Left forelimb (tissue), 1 donor: ENCODE results near the gene MIA2.
"Not testable (repeated sequence)": the region's sequence is repeated elsewhere in the genome, so short reads cannot be mapped to it uniquely, and the experiment has no call there.

ENCODE experiments used
- DNase-seq: peaks from one replicate; pipeline ENCODE4 v3.0.0-alpha.2; 2018; ENCODE audit warnings: low spot score

Gene MIA2

GRCh38 chr14:39230416-39231035, 3.2 kb upstream of the MIA2 start:
- DNase-seq, result no peak

- DNase-seq, result not testable (repeated sequence)
Measured at GRCh38 chr14:39231751-39232553, 1.8 kb upstream of the MIA2 start.

- DNase-seq, result no peak
Measured at GRCh38 chr14:39232554-39233415, 930 bp upstream of the MIA2 start.

GRCh38 chr14:39234986-39235385, 1.3 kb downstream of the MIA2 start:
- DNase-seq, result not testable (repeated sequence)

GRCh38 chr14:39235466-39235865, 1.8 kb downstream of the MIA2 start:
- not testable (repeated sequence) for DNase-seq

- no peak for DNase-seq
Measured at GRCh38 chr14:39240769-39241168, 7.1 kb downstream of the MIA2 start.

GRCh38 chr14:39241637-39242036, 7.9 kb downstream of the MIA2 start:
- DNase-seq, result no peak

GRCh38 chr14:39243831-39244230, 10.1 kb downstream of the MIA2 start:
- no peak for DNase-seq

GRCh38 chr14:39246618-39247017, 12.9 kb downstream of the MIA2 start:
- DNase-seq, result no peak

GRCh38 chr14:39247256-39247655, 13.5 kb downstream of the MIA2 start:
- DNase-seq, result no peak

- no peak for DNase-seq
Measured at GRCh38 chr14:39251547-39251946, 17.8 kb downstream of the MIA2 start.

GRCh38 chr14:39257388-39257787, 23.7 kb downstream of the MIA2 start:
- DNase-seq, result not testable (repeated sequence)

GRCh38 chr14:39258782-39259545, 25.2 kb downstream of the MIA2 start:
- no peak for DNase-seq

GRCh38 chr14:39260161-39260560, 26.4 kb downstream of the MIA2 start:
- DNase-seq, result not testable (repeated sequence)

GRCh38 chr14:39262214-39262613, 28.5 kb downstream of the MIA2 start:
- DNase-seq, result not testable (repeated sequence)

- DNase-seq, result no peak
Measured at GRCh38 chr14:39264057-39264456, 30.3 kb downstream of the MIA2 start.

GRCh38 chr14:39264558-39264957, 30.8 kb downstream of the MIA2 start:
- DNase-seq, result no peak

GRCh38 chr14:39265033-39265432, 31.3 kb downstream of the MIA2 start:
- no peak for DNase-seq

- no peak for DNase-seq
Measured at GRCh38 chr14:39265806-39266524, 32.2 kb downstream of the MIA2 start.

- DNase-seq, result no peak
Measured at GRCh38 chr14:39266525-39266870, 32.8 kb downstream of the MIA2 start.
